Sigmoid colon (tissue), 4 donors: Measurements from ENCODE around the gene CRADD.

ENCODE experiments used
- CTCF ChIP-seq, 4 experiments: fragments of 450-650 bp in 3 of 4; fragments of 200-600 bp in 1 of 4; IDR thresholded peaks; one replicate each; pipeline ENCODE4 v1.5.1; 2016 to 2019; ENCODE audit warnings: antibody characterized with exemption in 4 of 4, mild to moderate bottlenecking in 3 of 4, moderate library complexity in 2 of 4
- POLR2AphosphoS5 ChIP-seq, 4 donors: sonication (generic); formaldehyde crosslinking; IDR thresholded peaks; one replicate each; pipeline ENCODE4 v1.6.1; 2017; ENCODE audit warnings: antibody characterized with exemption in 4 of 4

GRCh38 chr12:93823616-93824391 is 146.6 kb downstream of the CRADD start:
- peak in 1 of 4 donors; percentile 12 for TF ChIP-seq POLR2AphosphoS5 (IDR thresholded peaks at IDR 0.05)
- no peak for TF ChIP-seq CTCF (IDR thresholded peaks at IDR 0.05)
